HL-60/S4 treated with retinoic acid at 250 ng/mL for 4 days and 3 days (cell line): Measurements from ENCODE around the gene NTRK3.

Experiments used
- in situ Hi-C: fragments of 300-500 bp; cut with MboI; formaldehyde crosslinking; loops from 2 replicates; pipeline ENCODE4 v1.7.0; 2022; ENCODE audit warnings: low sequenced_read_pairs

Gene NTRK3

GRCh38 chr15:88256279-88257230, at the start of gene NTRK3:
Gene NTRK3, minus strand, starts transcription at chr15:88256739. Its CDS starts 586 bp downstream, at chr15:88256153.
- in situ Hi-C loops, result no loop called here

GRCh38 chr15:88303395-88303794, 46.9 kb upstream of the NTRK3 start:
- in situ Hi-C loops, result no loop called here

DNA sequence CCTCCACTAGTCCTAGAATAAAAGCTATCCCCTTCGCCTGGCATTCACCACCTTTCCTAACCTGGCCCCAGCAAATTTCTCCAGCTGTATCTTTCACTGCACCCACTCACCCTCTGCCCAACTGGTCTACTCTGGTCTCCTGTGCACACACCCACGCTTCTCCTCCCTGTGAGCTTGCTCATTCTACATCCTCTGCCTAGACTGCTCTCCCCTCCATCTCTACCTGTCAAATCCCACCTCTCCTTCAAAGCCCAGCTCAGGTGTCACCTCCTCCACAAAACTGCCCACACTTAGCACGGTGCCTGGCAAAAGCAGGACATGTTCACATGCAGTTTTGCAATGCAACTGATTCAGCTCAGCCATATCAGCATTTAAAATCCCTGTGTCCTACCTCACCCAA, 45.8 kb upstream of the NTRK3 start:
- in situ Hi-C loops, result no loop called here

- in situ Hi-C loops, result no loop called here
Observed at GRCh38 chr15:88301311-88301710, 44.8 kb upstream of the NTRK3 start.

GRCh38 chr15:88300861-88301260, 44.3 kb upstream of the NTRK3 start:
- in situ Hi-C loops, result no loop called here

DNA sequence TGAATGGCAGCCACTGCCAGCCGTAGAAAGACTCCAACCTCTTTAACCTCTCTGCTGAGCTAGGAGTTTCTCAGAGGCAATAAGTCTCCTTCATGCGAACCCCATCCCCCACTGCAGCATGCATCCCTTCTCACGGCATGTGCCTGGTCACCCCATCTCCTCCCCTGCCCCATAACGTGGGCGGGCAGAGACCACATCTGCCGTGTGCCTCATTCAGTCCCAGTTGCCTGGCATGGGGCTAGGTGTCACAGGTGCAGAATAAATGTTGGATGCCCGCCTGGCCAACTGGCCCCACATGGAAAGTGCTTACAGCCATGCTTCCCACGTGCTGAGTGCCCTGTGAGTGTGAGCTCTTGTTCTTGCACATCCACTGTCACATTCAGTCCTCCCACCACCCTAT, 43.5 kb upstream of the NTRK3 start:
- in situ Hi-C loops, result no loop called here

DNA sequence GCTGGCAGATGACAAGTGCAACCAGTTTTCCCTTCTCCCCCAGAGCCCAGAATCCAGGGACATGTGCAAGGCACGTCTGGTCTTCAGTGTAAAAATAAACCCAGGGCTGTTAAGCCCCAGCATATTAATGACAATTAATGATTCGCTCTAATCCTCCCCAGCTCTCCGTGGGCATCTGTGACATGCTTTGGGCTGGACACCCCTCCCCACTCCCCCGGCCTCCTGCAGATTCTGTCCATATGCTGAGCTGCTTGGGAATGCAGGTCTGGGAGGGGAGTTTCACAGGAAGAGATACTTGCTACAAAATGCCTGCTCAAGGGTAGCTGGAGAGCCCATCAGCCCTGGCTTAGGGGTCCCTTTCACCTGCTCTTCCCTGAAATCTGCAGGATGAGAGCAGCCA, 43.0 kb upstream of the NTRK3 start:
- in situ Hi-C loops, result no loop called here

DNA sequence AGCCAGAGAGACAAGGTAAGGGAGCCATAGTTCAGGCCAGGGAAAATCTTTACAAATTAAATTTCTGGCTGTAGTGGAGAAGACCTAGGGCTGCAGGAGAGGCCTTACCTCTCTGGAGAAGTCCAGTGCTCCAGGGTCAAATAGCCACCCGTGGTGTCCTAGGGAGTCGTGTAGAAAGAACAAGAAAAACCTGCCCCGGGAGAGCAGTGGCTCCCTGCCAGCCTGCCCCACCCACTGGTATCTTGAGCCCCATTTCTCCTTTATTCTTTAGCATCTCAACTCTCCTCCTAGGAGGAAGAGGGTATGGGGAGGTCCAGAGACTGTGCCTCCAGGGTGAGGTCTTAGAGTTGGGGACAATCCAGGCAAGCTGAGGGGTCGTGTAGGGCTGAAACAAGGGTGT, 32.1 kb upstream of the NTRK3 start:
- in situ Hi-C loops, result no loop called here

DNA sequence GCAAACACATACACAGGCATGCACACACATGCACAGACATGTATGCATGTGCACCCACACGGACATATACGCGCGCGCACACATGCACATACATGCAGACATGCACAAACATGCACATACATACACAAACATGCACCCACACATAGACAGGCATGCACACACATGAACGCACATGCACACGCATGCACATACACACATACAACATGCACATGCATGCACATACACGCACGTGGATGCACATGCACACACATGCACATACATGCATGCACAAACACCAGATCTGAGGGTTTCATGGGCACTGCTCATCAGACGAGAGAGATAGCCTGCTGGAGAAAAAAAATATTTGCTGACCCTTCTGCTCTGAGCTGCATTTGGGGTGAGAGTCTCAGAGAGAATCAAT, 31.7 kb upstream of the NTRK3 start:
- in situ Hi-C loops, result no loop called here

DNA sequence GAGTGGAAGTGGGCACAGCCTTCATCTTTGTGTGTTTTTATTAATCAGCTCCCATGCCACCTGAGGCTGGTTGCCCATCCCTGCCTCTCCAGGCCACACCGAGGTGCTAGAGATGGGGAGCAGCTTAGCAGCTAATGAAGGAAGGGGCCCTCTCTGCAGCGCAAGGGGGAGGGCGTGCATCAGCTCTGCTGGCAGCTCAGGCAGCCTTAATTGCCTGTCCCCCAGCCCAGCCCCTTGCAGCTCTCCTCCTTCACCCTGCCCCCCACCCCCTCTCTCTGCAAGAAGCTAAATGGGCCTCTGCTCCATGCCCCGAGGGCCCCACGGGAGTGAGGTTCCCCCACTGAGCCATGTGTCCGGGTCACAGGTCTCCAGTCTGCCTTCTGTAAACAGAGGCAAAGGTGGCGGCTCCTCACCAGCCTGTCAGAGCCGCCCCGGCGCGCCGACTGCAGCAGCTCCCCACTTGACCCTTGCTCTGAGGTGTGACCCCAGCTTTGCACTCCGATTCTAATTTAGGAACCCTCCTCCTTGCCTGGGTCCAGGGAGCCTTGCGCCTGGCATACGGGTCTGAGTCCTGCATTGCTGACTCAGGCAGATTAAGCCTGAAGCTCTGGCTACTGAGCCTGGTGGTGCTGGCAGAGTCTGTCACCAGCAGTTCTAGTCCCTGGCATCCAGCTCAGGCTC, 27.9 kb upstream of the NTRK3 start:
- in situ Hi-C loops, result no loop called here

- in situ Hi-C loops, result no loop called here
Observed at GRCh38 chr15:88282614-88283013, 26.1 kb upstream of the NTRK3 start.

GRCh38 chr15:88276821-88277410, 20.4 kb upstream of the NTRK3 start:
- in situ Hi-C loops, result no loop called here

DNA sequence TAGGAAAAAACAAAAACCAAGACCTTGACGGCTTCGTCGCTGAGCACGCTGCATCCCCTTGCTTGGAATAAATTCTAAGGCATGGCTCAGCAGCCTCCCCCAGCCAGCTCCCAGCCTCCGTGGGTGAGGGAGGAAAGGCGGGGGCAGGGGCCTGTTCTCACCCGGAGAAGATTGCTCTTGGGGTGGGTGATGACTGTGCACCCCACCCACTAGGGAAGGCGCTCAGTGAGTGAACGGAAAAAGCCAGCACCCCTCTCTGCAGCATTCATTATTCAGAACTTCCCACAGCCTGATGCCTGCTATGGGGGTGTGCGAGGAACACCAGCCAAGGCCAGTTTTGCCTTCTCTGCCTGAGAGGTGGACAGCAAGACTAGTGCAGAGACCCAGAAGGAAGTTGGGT, 19.3 kb upstream of the NTRK3 start:
- in situ Hi-C loops, result no loop called here

DNA sequence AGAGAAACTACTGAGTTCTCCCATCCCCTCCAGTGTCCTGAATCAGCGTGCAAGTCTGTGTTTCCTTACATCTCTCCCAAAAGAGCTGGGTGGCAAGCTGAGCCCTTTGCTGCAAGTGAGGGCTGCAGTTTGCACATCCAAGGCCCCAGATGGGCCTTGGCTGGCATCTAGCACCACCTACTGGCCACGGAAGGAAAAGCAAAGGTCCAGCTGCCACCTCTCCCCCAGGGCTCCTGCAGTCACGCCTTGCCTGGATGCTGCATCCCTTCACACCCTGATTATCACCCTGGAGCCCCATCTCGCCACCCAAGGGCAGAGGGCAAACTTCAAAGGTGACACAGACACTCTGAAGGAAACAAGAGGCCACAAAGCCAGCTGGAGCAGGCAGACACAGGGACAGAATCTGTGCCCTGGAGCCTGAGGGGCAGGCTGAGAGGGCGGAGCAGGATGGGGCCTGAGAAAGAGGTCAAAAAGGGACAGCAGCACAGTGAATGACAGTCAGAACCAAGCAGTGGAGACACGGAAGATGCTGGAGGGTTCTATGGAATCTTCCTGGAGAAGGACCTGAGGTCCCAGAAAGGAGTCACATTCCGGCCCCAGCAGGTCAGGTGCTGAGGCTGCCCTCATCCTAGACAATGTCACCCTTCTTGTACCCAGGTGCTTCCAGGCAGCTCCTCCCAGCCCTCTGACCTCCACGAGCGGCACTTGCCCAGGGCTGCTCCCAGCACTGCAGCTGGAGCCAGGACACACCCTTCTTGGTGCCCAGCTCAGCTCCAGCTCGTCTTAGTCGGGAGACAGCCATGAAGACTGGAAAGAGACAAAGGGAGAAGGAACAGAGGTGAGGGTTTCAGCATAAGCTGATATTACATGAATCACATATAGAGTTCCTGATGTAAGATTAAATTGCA, 18.3 kb upstream of the NTRK3 start:
- in situ Hi-C loops, result no loop called here

DNA sequence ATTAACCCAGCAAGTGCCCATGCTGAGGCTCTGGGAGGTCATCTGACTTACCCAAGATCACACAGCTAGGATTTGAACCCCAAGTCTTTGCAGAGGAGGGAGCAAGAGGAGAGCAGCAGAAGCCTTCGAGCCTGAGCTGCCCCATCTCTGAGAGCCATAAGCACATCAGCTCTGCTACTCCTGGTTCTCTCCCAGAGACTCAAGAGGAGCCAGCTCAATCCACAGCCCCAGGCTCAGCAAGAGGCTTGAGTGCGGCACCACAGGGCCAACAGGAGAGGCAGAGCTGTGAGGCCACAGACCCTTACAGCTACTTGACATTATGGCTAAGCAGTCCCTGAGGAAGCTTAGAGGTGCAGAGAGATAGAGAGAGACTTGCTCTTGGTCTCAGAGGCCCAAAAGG, 15.9 kb upstream of the NTRK3 start:
- in situ Hi-C loops, result no loop called here

- in situ Hi-C loops, result no loop called here
Observed at GRCh38 chr15:88269356-88270062, 13.0 kb upstream of the NTRK3 start.

DNA sequence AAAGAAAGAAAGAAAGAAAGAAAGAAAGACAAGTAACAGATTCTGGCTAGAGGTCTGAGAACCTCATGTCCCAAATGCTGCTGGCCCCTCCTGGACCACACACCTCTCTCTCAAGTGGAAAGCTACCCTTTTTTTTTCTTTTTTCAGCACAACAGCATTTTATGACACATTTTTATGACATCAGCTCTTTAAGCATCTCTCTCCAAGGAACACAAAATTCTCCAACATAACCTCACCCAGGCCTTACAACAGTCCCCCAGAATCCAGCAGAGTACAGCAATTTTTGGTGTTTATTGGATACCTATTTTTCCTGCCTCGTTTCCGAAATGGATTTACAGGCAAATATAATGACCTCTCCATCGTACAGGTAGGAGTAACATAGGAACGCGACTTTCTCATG, 11.2 kb upstream of the NTRK3 start:
- in situ Hi-C loops, result no loop called here

GRCh38 chr15:88266170-88266569, 9.6 kb upstream of the NTRK3 start:
- in situ Hi-C loops, result no loop called here

DNA sequence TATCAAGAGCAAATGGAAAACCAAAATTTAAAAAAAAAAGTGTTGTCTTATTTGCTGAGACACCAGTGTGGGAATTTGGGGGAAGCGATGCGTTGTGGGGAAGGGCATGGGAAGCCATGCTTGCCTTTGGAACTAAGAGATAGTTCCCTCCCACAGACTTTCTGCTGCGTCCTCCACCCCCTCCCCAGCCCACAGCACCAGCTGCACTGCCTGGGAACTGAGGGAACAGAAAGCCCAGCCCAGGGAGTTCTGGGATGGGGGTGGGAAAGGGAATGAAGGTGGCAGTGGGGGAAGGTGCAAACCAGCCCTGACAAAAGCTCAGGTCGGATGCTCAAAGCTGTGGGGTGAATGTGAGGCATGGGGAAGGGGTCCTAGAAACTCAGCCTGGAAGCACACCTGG, 8.1 kb upstream of the NTRK3 start:
- in situ Hi-C loops, result no loop called here

GRCh38 chr15:88262064-88262463, 5.5 kb upstream of the NTRK3 start:
- in situ Hi-C loops, result no loop called here
